Neural cell (in vitro differentiated cells): ENCODE data around the gene RAC3.

ENCODE experiments used
- EP300 ChIP-seq: fragments of 450-650 bp; conservative IDR thresholded peaks from 2 replicates; pipeline ENCODE4 v1.6.1; 2014; ENCODE audit warnings: antibody characterized with exemption, mild to moderate bottlenecking, moderate library complexity; ENCODE audit not compliant: poor library complexity, severe bottlenecking
- EZH2 ChIP-seq: fragments of 200-600, 300-800 bp; shearing (Covaris generic), sonication (generic); IDR thresholded peaks from 2 replicates; pipeline ENCODE4 v1.6.1; 2014; ENCODE audit warnings: antibody characterized with exemption, low read length, borderline replicate concordance, mild to moderate bottlenecking; ENCODE audit not compliant: insufficient read depth, poor library complexity, severe bottlenecking
- MXI1 ChIP-seq: fragments of 450-650 bp; conservative IDR thresholded peaks from 2 replicates; pipeline ENCODE4 v1.6.1; 2014; ENCODE audit warnings: antibody characterized with exemption, mild to moderate bottlenecking; ENCODE audit not compliant: poor library complexity, severe bottlenecking
- POLR2AphosphoS5 ChIP-seq: IDR thresholded peaks from 2 replicates; pipeline ENCODE4 v1.6.1; 2012
- RAD21 ChIP-seq: fragments of 450-650 bp; conservative IDR thresholded peaks from 2 replicates; pipeline ENCODE4 v1.6.1; 2014; ENCODE audit warnings: antibody characterized with exemption, mild to moderate bottlenecking, moderate library complexity
- SMC3 ChIP-seq: fragments of 450-650 bp; conservative IDR thresholded peaks from 2 replicates; pipeline ENCODE4 v1.6.1; 2014; ENCODE audit warnings: antibody characterized with exemption, mild to moderate bottlenecking, moderate library complexity; ENCODE audit not compliant: poor library complexity
- TAF1 ChIP-seq: IDR thresholded peaks from 2 replicates; pipeline ENCODE4 v1.6.1; 2012; ENCODE audit warnings: low read depth
- TF ChIP-seq, protein P1 (sequence below): fragments of 450-650 bp; IDR thresholded peaks from 2 replicates; pipeline ENCODE4 v1.5.1; 2014; ENCODE audit warnings: antibody characterized with exemption, mild to moderate bottlenecking, moderate library complexity; ENCODE audit not compliant: poor library complexity, severe bottlenecking
- TF ChIP-seq, protein P2 (sequence below): IDR thresholded peaks from 2 replicates; pipeline ENCODE4 v1.6.1; 2012; ENCODE audit warnings: borderline replicate concordance

DNA sequence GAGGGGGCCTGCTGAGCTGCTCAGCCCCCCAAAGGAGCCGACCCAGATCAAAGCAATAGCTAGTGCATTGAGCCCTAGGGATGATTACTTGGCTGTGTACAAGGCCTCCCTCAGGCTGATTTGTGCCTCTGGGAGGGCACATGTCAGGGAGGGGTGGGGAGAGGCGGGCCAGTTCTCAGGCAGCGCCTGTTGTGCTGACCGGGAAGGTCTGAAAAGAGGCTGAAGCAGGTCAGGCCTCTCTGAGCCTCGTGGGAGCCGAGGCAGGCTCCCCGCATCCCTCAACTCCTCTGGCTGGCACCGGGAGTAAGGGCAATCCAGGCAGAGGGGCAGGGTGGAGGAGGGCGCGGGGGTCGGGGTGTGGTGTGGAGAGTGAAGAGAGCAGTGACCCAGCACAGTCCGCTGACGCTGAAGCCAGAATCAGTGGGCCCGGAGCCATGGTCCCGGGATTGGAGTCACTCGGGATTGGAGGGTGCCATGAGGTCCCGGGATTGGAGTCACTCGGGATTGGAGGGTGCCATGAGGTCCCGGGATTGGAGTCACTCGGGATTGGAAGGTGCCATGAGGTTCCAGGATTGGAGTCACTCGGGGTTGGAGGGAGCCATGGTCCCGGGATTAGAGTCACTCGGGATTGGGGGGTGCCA is 3.0 kb downstream of the RAC3 start:
- TF ChIP-seq, protein P1, sequence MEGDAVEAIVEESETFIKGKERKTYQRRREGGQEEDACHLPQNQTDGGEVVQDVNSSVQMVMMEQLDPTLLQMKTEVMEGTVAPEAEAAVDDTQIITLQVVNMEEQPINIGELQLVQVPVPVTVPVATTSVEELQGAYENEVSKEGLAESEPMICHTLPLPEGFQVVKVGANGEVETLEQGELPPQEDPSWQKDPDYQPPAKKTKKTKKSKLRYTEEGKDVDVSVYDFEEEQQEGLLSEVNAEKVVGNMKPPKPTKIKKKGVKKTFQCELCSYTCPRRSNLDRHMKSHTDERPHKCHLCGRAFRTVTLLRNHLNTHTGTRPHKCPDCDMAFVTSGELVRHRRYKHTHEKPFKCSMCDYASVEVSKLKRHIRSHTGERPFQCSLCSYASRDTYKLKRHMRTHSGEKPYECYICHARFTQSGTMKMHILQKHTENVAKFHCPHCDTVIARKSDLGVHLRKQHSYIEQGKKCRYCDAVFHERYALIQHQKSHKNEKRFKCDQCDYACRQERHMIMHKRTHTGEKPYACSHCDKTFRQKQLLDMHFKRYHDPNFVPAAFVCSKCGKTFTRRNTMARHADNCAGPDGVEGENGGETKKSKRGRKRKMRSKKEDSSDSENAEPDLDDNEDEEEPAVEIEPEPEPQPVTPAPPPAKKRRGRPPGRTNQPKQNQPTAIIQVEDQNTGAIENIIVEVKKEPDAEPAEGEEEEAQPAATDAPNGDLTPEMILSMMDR: no peak
- no peak for TF ChIP-seq EP300
- TF ChIP-seq TAF1: no peak
- TF ChIP-seq, protein P2, sequence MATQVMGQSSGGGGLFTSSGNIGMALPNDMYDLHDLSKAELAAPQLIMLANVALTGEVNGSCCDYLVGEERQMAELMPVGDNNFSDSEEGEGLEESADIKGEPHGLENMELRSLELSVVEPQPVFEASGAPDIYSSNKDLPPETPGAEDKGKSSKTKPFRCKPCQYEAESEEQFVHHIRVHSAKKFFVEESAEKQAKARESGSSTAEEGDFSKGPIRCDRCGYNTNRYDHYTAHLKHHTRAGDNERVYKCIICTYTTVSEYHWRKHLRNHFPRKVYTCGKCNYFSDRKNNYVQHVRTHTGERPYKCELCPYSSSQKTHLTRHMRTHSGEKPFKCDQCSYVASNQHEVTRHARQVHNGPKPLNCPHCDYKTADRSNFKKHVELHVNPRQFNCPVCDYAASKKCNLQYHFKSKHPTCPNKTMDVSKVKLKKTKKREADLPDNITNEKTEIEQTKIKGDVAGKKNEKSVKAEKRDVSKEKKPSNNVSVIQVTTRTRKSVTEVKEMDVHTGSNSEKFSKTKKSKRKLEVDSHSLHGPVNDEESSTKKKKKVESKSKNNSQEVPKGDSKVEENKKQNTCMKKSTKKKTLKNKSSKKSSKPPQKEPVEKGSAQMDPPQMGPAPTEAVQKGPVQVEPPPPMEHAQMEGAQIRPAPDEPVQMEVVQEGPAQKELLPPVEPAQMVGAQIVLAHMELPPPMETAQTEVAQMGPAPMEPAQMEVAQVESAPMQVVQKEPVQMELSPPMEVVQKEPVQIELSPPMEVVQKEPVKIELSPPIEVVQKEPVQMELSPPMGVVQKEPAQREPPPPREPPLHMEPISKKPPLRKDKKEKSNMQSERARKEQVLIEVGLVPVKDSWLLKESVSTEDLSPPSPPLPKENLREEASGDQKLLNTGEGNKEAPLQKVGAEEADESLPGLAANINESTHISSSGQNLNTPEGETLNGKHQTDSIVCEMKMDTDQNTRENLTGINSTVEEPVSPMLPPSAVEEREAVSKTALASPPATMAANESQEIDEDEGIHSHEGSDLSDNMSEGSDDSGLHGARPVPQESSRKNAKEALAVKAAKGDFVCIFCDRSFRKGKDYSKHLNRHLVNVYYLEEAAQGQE: no peak
- no peak for TF ChIP-seq POLR2AphosphoS5
- no peak for TF ChIP-seq RAD21
- no peak for TF ChIP-seq MXI1
- no peak for TF ChIP-seq EZH2
- no peak for TF ChIP-seq SMC3
